MM.1S (cell line): Measurements from ENCODE around the gene FGF12.

ENCODE experiments used
- DNase-seq: peaks from one replicate; pipeline ENCODE4 v3.0.0-alpha.2; 2015
- H2AFZ ChIP-seq: fragments of 300-600 bp; sonication (generic); 2 replicates; pipeline ENCODE4 v1.6.0; 2016; ENCODE audit warnings: antibody characterized with exemption, low read length
- H3F3A ChIP-seq: fragments of 300-600 bp; sonication (generic); 2 replicates; pipeline ENCODE4 v1.6.1; 2016; ENCODE audit warnings: mild to moderate bottlenecking, antibody characterized with exemption, low read length, moderate library complexity, mixed read lengths; ENCODE audit not compliant: insufficient read depth
- H3K27ac ChIP-seq: fragments of 300-600 bp; sonication (generic); 2 replicates; pipeline ENCODE4 v1.5.1; 2016; ENCODE audit warnings: mild to moderate bottlenecking, low read length
- H3K27me3 ChIP-seq: fragments of 300-600 bp; sonication (generic); replicated peaks from 2 replicates; pipeline ENCODE4 v1.6.0; 2016; ENCODE audit warnings: low read length; ENCODE audit not compliant: insufficient read depth
- H3K36me3 ChIP-seq: fragments of 300-600 bp; sonication (generic); replicated peaks from 2 replicates; pipeline ENCODE4 v1.6.1; 2016; ENCODE audit warnings: mild to moderate bottlenecking, low read length, mixed read lengths; ENCODE audit not compliant: insufficient read depth
- H3K4me1 ChIP-seq: fragments of 300-600 bp; sonication (generic); 2 replicates; pipeline ENCODE4 v1.6.1; 2016; ENCODE audit warnings: low read length, mixed read lengths
- H3K4me2 ChIP-seq: fragments of 300-600 bp; sonication (generic); 2 replicates; pipeline ENCODE4 v1.6.0; 2016; ENCODE audit warnings: low read depth, low read length
- H3K4me3 ChIP-seq: fragments of 300-600 bp; sonication (generic); 2 replicates; pipeline ENCODE4 v1.5.1; 2016; ENCODE audit warnings: low read length, mixed read lengths
- H3K79me2 ChIP-seq: fragments of 300-600 bp; sonication (generic); 2 replicates; pipeline ENCODE4 v1.6.1; 2016; ENCODE audit warnings: mixed run types, low read length, mixed read lengths
- H3K9ac ChIP-seq: fragments of 300-600 bp; sonication (generic); 2 replicates; pipeline ENCODE4 v1.6.1; 2016; ENCODE audit warnings: low read length, mixed read lengths
- H3K9me2 ChIP-seq: fragments of 300-600 bp; sonication (generic); replicated peaks from 2 replicates; pipeline ENCODE4 v1.6.1; 2016; ENCODE audit warnings: mild to moderate bottlenecking, low read length, mixed read lengths; ENCODE audit not compliant: insufficient read depth
- H3K9me3 ChIP-seq: fragments of 300-600 bp; sonication (generic); replicated peaks from 2 replicates; pipeline ENCODE4 v1.6.1; 2016; ENCODE audit warnings: mild to moderate bottlenecking, low read length, mixed read lengths; ENCODE audit not compliant: insufficient read depth
- H4K20me1 ChIP-seq: fragments of 300-600 bp; sonication (generic); 2 replicates; pipeline ENCODE4 v1.6.1; 2016; ENCODE audit warnings: mild to moderate bottlenecking, low read length, moderate library complexity, mixed read lengths; ENCODE audit not compliant: insufficient read depth
- CTCF ChIP-seq: fragments of 300-600 bp; sonication (generic); IDR thresholded peaks from 2 replicates; pipeline ENCODE4 v1.5.1; 2016; ENCODE audit warnings: antibody characterized with exemption, low read length, mixed read lengths
- EZH2 ChIP-seq: fragments of 300-600 bp; sonication (generic); optimal IDR thresholded peaks from 2 replicates; pipeline ENCODE3; 2017; ENCODE audit warnings: low read depth, mild to moderate bottlenecking, antibody characterized with exemption, low read length, mixed read lengths
- EZH2phosphoT487 ChIP-seq: fragments of 300-600 bp; sonication (generic); IDR thresholded peaks from 2 replicates; pipeline ENCODE4 v1.6.1; 2018; ENCODE audit warnings: antibody characterized with exemption, low read length

Gene FGF12

GRCh38 chr3:192302721-192303120 lies 424.6 kb downstream of the FGF12 start:
- Histone ChIP-seq H3F3A (no peaks in the 10 kb centered on the region), H4K20me1 (no peaks in the 10 kb centered on the region), H3K4me3 (no peak overlapping the region), H2AFZ (no peak overlapping the region), H3K27ac (no peak overlapping the region), H3K36me3 (no peaks in the 10 kb centered on the region), H3K79me2 (no peaks in the 10 kb centered on the region), H3K4me1 (no peaks in the 10 kb centered on the region), H3K9ac (no peak overlapping the region), H3K27me3 (no peaks in the 10 kb centered on the region), H3K9me2 (no peaks in the 10 kb centered on the region), H3K9me3 (no peaks in the 10 kb centered on the region), H3K4me2 (no peak overlapping the region)
- TF ChIP-seq EZH2 (no peak), CTCF (no peak), EZH2phosphoT487 (no peak)
- no peak for DNase-seq

- H3K4me2 ChIP-seq: no peak overlapping the region
- H3K9me2 ChIP-seq: no peaks in the 10 kb centered on the region
- no peaks in the 10 kb centered on the region for H3K9me3 ChIP-seq
- H3F3A ChIP-seq: no peaks in the 10 kb centered on the region
- H3K27ac ChIP-seq: no peak overlapping the region
- H3K79me2 ChIP-seq: no peaks in the 10 kb centered on the region
- H3K4me3 ChIP-seq: no peak overlapping the region
- H3K9ac ChIP-seq: no peak overlapping the region
- H3K36me3 ChIP-seq: no peaks in the 10 kb centered on the region
- H3K4me1 ChIP-seq: peaks cover 2% of the 10 kb centered on the region; the same call in 1 of the 2 replicates
- TF ChIP-seq EZH2 (no peak), CTCF (no peak), EZH2phosphoT487 (no peak)
- H3K27me3 ChIP-seq: no peaks in the 10 kb centered on the region
- no peak for DNase-seq
- no peaks in the 10 kb centered on the region for H4K20me1 ChIP-seq
- H2AFZ ChIP-seq: no peak overlapping the region
Observed at GRCh38 chr3:192299921-192300320, 427.4 kb downstream of the FGF12 start.

GRCh38 chr3:192296845-192297244 lies 430.5 kb downstream of the FGF12 start:
- no peaks in the 10 kb centered on the region for H3F3A ChIP-seq
- no peak overlapping the region for H3K27ac ChIP-seq
- no peaks in the 10 kb centered on the region for H3K36me3 ChIP-seq
- H3K4me2 ChIP-seq: no peak overlapping the region
- H3K4me3 ChIP-seq: no peak overlapping the region
- H3K79me2 ChIP-seq: no peaks in the 10 kb centered on the region
- no peaks in the 10 kb centered on the region for H3K27me3 ChIP-seq
- peaks cover 2% of the 10 kb centered on the region; the same call in 1 of the 2 replicates for H3K4me1 ChIP-seq
- H3K9ac ChIP-seq: no peak overlapping the region
- no peaks in the 10 kb centered on the region for H3K9me2 ChIP-seq
- H2AFZ ChIP-seq: no peak overlapping the region
- peak; percentile 25 for DNase-seq
- H4K20me1 ChIP-seq: no peaks in the 10 kb centered on the region
- no peaks in the 10 kb centered on the region for H3K9me3 ChIP-seq
- TF ChIP-seq EZH2 (no peak), CTCF (no peak), EZH2phosphoT487 (no peak)
